Measurements from ENCODE around the gene COLEC12.
"Not testable (repeated sequence)": the region's sequence is repeated elsewhere in the genome, so short reads cannot be mapped to it uniquely, and the experiment has no call there.

COLEC12 gene

DNA sequence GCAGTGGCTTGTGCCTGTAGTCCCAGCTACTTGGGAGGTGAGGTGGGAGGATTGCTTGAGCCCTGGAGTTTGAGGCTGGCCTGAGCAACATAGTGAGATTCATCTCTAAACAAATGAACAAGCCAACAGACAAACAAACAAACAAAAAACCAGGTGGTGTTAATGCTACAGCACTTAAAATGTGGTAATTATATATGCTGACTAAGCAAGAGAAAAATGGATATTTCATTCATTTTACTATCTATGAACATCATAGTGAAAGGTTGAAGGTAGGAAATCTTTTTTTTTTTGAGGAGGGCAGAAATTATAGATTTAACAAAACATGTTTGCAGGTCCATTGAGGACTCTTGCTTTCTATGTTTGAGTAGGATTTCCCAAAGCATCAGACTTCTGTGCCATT, 190.5 kb downstream of the COLEC12 start:
- no peak for DNase-seq

- DNase-seq: not testable (repeated sequence)
These were observed 192.4 kb downstream of the COLEC12 start for GRCh38 chr18:308086-308485.

DNA sequence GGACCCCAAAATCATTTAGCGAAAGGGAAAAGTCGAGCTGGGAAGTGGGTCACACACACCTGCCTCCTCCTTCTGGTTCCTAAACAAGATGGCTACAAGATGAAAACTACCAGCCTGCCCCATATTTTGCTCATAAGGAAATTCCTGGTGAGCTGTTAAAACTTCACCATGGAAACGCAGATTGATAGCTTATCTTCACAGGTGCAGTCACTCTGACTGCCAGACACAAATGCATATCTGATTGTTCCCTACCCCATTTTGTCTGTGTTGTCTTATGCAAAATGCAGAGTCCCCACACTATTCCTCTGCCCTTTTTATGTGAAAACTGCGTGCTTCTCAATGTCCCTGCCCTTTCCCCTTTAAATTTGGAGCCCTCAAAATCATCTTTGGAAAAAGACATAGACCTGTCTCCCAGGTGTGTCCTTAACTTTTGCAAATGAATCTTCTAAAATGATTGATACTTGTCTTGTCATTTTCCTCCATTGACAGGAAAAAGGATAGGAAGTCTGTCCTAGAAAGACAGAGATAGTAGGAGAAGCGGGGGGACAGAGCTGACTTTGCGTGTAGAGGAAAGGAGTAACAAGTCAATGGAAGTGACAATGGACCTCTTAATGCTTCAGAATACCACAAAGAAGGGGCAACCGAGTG, 193.8 kb downstream of the COLEC12 start:
- no peak for DNase-seq

- no peak for DNase-seq
These were observed 195.4 kb downstream of the COLEC12 start for GRCh38 chr18:305003-305501.

DNA sequence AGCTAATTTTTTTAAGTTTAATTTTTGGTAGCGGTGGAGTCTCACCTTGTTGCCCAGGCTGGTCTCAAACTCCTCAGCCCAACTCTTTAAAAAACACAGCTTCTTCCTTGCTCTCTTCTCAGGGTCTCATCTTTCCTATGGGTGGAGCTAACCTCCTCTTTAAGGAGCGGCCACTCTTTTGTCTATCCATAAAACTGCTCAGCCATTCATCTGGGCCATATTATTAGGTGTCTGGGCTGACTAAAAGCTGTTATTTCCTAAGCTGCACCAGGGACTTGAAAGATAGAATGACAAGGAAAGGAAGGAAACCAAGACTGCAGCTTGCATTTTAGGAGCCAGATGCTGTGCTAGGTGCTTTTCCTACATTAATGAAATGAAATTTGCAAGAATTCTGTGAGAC, 196.9 kb downstream of the COLEC12 start:
- DNase-seq: no peak

DNA sequence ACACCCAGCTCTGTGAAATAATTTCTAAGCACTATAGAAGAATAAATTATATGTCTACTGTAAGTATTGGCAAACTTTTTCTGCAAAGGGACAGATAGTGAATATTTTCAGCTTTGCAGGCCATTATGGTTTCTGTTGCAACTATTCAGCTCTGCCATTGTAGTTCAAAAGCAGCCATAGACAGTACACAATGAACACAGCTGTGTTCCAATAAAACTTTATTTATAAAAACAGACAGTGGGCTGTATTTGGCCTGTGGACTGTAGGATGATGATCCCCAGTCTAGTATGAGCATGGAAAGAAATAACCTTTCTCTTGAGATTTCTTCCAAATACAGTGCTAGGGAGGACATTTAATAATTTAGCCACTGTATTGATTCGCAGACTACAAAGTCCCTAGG, 197.5 kb downstream of the COLEC12 start:
- no peak for DNase-seq

GRCh38 chr18:302097-302496, 198.4 kb downstream of the COLEC12 start:
- no peak for DNase-seq

DNA sequence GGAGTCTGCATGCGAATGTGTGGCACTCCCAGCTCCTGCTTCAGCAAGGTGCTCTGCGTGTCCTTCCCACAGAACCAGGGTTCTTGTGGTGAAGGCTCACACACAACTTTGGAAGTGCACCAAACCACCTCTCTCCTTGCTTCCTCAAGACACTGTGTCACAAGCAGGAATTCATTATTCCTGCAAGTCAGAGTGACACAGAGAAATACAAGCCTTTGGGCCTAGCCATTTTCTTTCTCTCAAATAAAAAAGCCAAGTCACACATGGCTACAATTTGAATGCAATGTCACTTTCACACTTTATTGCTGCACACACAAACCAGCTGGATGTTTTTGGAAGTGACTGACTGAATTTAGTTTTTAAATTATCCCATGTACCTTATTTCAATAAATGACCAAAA, 202.6 kb downstream of the COLEC12 start:
- no peak for DNase-seq

- no peak for DNase-seq
These were observed 204.6 kb downstream of the COLEC12 start for GRCh38 chr18:295756-296490.

GRCh38 chr18:294566-294965, 205.9 kb downstream of the COLEC12 start:
- no peak for DNase-seq

DNA sequence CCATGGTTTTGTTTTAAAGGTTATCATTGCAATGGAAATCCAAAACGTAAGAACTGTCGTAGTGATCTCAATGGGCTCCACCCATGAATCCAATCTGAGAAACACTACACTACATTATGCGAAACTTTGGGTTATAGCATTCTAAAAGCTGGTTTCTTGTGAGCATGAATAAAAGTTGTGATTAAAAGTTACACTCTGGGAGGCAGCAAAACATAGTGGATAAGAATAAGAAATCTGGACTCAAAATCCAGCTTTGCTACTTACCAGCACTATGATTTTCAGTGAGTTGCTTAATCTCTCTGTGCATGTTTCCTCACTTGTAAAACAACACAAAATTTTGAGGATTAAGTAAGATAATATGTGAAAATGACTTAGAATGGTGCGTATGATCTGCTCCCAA, 207.0 kb downstream of the COLEC12 start:
- no peak for DNase-seq

- no peak for DNase-seq
These were observed 208.2 kb downstream of the COLEC12 start for GRCh38 chr18:292271-292670.

DNA sequence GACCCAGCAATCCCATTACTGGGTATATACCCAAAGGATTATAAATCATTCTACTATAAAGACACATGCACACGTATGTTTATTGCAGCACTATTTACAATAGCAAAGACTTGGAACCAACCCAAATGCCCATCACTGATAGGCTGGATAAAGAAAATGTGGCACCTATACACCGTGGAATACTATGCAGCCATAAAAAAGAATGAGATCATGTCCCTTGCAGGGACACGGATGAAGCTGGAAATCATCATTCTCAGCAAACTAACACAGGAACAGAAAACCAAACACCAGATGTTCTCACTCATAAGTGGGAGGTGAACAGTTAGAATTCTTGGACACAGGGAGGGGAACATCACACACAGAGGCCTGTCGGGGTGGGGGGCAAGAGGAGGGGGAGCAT, 210.5 kb downstream of the COLEC12 start:
- not testable (repeated sequence) for DNase-seq

GRCh38 chr18:289026-289425, 211.5 kb downstream of the COLEC12 start:
- no peak for DNase-seq

DNA sequence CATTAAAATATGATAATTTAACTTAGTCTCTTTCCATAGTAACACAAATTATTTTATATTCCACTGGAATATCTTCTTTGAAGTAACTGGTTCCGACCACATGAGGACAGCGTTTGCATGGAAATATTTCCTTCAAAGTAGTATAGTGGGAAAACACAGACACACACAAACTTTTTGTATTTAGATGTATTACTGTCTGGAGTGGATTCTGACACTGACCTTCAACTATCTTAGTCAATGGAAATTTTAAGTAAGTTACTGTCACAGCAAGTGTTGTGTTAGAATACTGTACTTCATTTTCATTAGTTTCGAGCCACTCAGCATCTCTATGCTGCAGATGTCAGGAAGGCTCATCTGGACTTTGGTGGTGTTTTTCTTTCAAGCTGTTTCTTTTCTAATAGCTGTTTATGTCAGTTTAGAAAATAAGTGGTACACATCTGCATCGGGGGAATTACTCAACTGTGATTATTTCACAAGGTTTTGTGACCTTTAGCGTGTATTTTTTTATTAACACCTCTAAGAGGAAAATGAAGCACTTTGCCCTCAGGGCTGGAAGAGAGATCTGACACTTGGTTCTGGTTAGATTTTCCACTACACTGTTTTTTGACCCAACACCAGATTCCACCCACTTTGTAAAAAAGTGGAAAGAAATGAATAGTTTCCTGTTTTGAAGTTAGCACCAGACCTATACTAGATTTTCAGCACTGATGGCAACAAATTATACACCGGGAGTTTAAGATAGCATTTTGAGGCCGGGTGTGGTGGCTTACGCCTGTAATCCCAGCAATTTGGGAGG, 213.8 kb downstream of the COLEC12 start:
- no peak for DNase-seq

GRCh38 chr18:285817-286216, 214.7 kb downstream of the COLEC12 start:
- no peak for DNase-seq

DNA sequence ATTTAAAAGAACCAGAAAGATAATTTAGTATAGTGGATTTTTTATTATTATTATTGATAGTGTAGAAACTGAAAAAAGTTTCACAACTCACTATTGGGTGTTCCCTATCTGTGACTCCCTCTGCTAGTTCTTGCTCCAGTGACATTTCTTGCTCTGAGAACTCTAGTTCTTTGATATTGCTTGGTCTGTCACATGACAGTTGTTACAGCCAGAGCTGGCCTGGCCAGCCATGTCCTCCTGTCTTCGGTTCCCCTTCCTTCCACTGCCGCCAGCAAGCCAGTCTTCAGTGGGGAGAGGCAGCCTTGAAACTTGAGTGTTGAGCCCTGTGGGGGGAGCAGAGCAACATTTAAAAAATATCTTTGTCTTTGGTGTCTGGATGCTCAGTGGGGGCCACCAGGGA, 225.0 kb downstream of the COLEC12 start:
- no peak for DNase-seq

GRCh38 chr18:274313-274712, 226.2 kb downstream of the COLEC12 start:
- no peak for DNase-seq

DNA sequence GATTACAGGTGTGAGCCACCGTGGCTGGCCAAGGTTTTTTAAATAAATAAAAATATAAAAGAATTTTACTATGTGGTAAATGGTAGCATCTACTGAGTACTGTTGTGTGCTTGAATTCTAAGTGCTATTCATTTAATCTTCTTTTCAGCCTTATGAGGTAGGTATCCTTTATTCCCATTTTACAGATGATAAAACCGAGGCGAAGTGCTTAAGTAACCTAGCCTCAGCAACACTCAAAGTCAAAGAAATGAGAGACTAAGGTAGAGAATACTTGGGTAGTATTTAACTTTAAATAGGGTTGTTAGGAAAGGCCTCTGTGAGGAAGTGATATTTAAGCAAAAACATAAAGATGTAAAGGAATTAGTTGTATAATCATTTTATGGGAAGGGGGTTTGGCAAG, 227.0 kb downstream of the COLEC12 start:
- no peak for DNase-seq

- no peak for DNase-seq
These were observed 227.9 kb downstream of the COLEC12 start for GRCh38 chr18:272650-273049.

- DNase-seq: no peak
These were observed 230.9 kb downstream of the COLEC12 start for GRCh38 chr18:269480-270095.

DNA sequence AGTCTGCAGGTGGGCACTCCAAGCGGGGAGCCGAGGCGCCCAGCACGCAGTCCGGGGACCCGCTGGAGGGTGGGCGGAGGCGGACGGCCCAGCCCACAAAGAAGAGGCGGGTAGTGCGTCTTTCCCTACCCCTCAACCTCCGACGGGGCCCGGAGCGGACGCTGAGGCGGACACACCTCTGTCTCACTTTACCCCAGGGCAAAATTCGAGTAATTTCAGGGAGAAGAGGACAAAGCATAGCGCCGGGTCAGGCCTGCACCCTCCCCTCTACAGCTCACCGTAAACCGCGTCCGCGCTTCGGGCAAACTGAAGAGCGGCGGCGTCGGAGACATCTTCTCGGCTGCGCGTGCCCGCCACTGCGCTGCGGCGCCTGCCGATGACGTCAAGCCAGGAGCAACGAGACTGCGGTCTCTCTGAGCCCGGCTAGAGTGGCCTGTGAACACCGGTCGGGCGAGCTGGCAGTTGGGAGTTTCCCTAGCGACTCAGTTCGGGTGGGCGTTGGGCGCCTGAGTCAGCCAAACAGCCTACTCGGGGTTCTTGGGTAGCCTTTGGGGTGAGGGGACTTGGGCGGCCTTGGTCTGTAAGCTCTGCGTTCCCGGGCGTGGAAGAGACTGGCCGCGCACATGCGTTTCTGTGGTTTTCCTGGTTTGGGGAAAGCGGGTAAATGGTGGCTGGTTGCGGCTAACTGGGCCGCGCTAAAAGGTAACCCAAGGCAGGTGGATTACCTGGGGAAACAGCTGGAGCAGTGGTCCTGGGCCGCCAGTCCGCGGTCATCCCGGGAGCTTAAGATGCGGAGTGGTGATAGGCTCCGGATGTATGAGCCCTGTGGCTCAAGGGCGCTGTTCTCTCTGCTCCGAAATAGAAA, 232.6 kb downstream of the COLEC12 start, which contains the start of gene THOC1:
Gene THOC1 (minus strand): TSS at position 360 of the 865 bp plus-strand sequence. CDS start 28 bp downstream, at position 332.
- DNase-seq: peak; percentile 94
